ENCODE measurements around the gene MLLT3. TPM values are rescaled to one million over a fixed set of nuclear protein-coding genes. Genes with fewer than 3 reads are reported as not detected.

The MLLT3 gene
- total RNA-seq, 6 experiments from 2014 or later, result 0.43 to 2.5 (median 1.2) TPM

DNA sequence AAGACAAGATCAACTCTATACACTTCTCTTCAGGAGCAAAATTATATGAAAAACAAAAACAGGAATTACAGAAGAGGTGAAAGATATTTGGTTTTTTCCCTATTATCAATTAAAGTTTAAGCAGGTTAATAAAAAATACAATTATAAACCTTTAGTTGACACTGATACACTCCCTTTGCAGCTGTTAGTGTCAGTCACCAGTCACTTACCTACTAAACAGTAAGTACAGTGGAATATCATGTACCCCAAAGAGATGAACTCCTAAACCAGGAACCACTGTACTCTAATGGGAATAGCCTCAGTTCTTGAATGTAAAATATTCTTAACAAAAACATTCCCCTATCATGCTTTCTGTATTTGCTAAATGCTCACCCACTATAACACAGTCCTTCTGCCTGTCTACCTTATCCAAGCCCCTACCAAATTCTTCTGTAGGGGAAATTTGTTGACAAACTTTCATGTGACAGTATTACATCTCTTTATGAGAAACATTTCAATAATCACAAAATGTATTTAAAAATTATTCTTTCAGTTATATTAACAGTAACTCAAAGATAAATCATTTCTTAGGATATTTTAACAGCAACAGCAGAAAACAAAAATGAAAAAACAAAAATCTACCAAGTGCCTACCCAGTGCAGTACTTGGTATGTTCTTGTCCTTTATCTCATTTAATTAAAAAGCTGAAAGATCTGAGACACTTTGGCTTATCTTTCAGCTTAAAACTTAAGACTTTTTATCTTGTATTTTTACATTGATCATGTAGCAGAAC, 212.8 kb downstream of the MLLT3 start:
- intact Hi-C loops (cut with DNase I), result no loop called here
- TF ChIP-seq, protein P1, sequence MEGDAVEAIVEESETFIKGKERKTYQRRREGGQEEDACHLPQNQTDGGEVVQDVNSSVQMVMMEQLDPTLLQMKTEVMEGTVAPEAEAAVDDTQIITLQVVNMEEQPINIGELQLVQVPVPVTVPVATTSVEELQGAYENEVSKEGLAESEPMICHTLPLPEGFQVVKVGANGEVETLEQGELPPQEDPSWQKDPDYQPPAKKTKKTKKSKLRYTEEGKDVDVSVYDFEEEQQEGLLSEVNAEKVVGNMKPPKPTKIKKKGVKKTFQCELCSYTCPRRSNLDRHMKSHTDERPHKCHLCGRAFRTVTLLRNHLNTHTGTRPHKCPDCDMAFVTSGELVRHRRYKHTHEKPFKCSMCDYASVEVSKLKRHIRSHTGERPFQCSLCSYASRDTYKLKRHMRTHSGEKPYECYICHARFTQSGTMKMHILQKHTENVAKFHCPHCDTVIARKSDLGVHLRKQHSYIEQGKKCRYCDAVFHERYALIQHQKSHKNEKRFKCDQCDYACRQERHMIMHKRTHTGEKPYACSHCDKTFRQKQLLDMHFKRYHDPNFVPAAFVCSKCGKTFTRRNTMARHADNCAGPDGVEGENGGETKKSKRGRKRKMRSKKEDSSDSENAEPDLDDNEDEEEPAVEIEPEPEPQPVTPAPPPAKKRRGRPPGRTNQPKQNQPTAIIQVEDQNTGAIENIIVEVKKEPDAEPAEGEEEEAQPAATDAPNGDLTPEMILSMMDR (IDR thresholded peaks at IDR 0.05), result no peak
- TF ChIP-seq POLR2A (IDR thresholded peaks at IDR 0.05), result no peak
- no peaks in the 10 kb centered on the region for H3K9me3 ChIP-seq
- no peaks in the 10 kb centered on the region for H3K27me3 ChIP-seq
- no peak for ATAC-seq
- no peak overlapping the region for H3K4me3 ChIP-seq
- H3K27ac ChIP-seq, result no peak overlapping the region
- no peaks in the 10 kb centered on the region for H3K36me3 ChIP-seq
- H3K4me1 ChIP-seq, result no peaks in the 10 kb centered on the region
- DNase-seq, result no peak

DNA sequence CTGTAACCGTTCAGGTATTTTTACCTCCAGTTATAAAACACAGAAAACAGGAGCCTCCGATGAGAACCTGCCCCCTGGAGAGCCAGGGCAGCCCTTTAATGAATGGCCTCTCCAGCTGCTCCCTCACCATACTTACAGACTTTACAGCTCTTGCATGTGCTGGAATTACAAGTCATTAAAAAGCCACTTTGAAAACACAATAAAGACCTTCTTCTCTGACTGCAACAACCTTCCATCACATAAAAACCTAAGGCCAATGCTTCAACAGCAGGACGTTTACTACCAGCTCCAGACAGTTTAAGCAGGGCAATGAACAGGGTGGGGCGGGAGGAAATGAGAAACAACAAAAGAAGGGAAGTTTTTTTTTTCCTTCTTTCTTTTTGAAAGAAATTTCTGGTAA, 213.8 kb downstream of the MLLT3 start:
- WGBS (ENCODE audit: insufficient coverage, low coverage, low lambda C conversion rate, missing lambda C conversion rate), result 39% methylated on average over 4 of the region's 4 CpGs
- TF ChIP-seq, protein P1 (IDR thresholded peaks at IDR 0.05), result no peak
- TF ChIP-seq POLR2A (IDR thresholded peaks at IDR 0.05), result no peak
- ATAC-seq (no peak), DNase-seq (no peak)
- no peak overlapping the region for H3K4me3 ChIP-seq
- intact Hi-C loops (cut with DNase I), result no loop called here
- H3K9me3 ChIP-seq, result no peaks in the 10 kb centered on the region
- no peaks in the 10 kb centered on the region for H3K27me3 ChIP-seq
- H3K36me3 ChIP-seq, result no peaks in the 10 kb centered on the region
- H3K4me1 ChIP-seq, result no peaks in the 10 kb centered on the region
- H3K27ac ChIP-seq, result no peak overlapping the region

DNA sequence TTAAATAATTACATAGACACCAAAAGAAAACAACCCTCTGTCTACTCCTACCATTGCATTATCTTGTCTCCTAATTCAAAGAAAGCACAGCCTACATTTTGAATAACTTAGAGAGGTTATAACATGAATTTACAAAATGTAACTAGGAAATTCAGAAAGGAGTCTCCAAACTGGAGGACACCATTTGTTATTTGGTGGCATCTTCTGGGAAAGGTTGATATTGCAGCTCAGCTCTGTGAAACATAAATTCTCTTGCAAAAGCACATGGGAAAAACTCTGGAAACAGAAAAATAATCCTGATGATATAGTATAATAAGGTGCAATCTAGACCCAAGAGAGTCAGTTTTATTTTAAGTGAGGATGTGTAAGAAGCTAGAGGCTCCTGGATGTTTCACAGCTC, 215.3 kb downstream of the MLLT3 start:
- intact Hi-C loops (cut with DNase I), result no loop called here
- no peak for DNase-seq
- H3K4me3 ChIP-seq, result no peak overlapping the region

DNA sequence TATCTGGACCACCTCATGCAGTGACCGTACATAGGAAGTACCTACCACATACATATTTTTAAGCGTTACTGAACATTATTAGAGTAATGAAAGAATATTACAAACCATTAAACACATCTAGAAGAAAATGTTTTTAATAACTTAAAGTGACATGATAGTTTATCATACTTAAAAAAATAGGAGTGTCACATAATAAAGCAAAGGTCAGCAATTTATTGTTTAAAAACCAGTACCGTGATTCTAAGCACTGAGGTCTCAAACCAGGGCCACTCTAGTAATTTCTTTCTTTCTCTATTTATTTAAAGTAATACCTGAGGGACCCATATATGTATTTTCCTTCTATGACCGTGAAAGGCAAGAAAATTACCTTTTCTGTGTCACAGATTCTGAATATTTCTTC, 216.0 kb downstream of the MLLT3 start:
- intact Hi-C loops (cut with DNase I), result no loop called here
- no peak for ATAC-seq
- Histone ChIP-seq H3K4me1 (no peaks in the 10 kb centered on the region), H3K36me3 (no peaks in the 10 kb centered on the region), H3K4me3 (no peak overlapping the region), H3K27me3 (no peaks in the 10 kb centered on the region), H3K27ac (no peak overlapping the region), H3K9me3 (no peaks in the 10 kb centered on the region)
- no peak for DNase-seq
- 84% methylated on average over 4 of the region's 4 CpGs for WGBS (ENCODE audit: insufficient coverage, low coverage, low lambda C conversion rate, missing lambda C conversion rate)
- no peak for TF ChIP-seq POLR2A (IDR thresholded peaks at IDR 0.05)
- TF ChIP-seq, protein P1 (IDR thresholded peaks at IDR 0.05), result no peak

More for the DNA sequence above, 215.3 kb downstream of the MLLT3 start:
- Histone ChIP-seq H3K9me3 (no peaks in the 10 kb centered on the region), H3K27ac (no peak overlapping the region), H3K27me3 (no peaks in the 10 kb centered on the region), H3K4me1 (no peaks in the 10 kb centered on the region), H3K36me3 (no peaks in the 10 kb centered on the region)
- TF ChIP-seq, protein P1 (IDR thresholded peaks at IDR 0.05), result peak in 2 of 4 donors; percentile 23 to 38
- TF ChIP-seq POLR2A (IDR thresholded peaks at IDR 0.05), result no peak
- ATAC-seq, result no peak

DNA sequence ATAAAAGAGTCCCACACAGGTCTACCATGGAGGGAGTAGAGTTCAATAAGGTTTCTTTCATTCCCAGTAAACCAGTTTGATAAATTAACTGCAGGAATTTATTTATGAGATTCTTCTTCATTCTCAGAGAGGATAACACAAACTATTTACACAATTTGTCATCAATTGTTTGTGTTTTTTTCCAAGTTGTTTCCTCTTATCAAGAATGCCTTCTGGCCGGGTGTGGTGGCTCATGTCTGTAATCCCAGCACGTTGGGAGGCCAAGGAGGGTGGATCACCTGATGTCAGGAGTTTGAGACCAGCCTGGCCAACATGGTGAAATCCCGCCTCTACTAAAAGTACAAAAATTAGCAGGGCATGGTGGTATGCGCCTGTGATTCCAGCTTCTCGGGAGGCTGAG, 216.7 kb downstream of the MLLT3 start:
- Histone ChIP-seq H3K4me3 (no peak overlapping the region), H3K27me3 (no peaks in the 10 kb centered on the region), H3K27ac (no peak overlapping the region), H3K36me3 (no peaks in the 10 kb centered on the region), H3K4me1 (no peaks in the 10 kb centered on the region), H3K9me3 (no peaks in the 10 kb centered on the region)
- ATAC-seq, result no peak
- intact Hi-C loops (cut with DNase I), result no loop called here
- WGBS (ENCODE audit: insufficient coverage, low coverage, low lambda C conversion rate, missing lambda C conversion rate), result 82% methylated on average over 5 of the region's 5 CpGs
- no peak for DNase-seq
- no peak for TF ChIP-seq POLR2A (IDR thresholded peaks at IDR 0.05)

Measured in right lobe of liver (tissue), 6 donors.